ENCODE measurements around the gene DHRS11. TPM values are rescaled to one million over a fixed set of nuclear protein-coding genes. Genes with fewer than 3 reads are reported as not detected.

Gene DHRS11
- total and polyA plus RNA-seq, 2 experiments from 2014 or later = 23.4 to 36.7 TPM

DNA sequence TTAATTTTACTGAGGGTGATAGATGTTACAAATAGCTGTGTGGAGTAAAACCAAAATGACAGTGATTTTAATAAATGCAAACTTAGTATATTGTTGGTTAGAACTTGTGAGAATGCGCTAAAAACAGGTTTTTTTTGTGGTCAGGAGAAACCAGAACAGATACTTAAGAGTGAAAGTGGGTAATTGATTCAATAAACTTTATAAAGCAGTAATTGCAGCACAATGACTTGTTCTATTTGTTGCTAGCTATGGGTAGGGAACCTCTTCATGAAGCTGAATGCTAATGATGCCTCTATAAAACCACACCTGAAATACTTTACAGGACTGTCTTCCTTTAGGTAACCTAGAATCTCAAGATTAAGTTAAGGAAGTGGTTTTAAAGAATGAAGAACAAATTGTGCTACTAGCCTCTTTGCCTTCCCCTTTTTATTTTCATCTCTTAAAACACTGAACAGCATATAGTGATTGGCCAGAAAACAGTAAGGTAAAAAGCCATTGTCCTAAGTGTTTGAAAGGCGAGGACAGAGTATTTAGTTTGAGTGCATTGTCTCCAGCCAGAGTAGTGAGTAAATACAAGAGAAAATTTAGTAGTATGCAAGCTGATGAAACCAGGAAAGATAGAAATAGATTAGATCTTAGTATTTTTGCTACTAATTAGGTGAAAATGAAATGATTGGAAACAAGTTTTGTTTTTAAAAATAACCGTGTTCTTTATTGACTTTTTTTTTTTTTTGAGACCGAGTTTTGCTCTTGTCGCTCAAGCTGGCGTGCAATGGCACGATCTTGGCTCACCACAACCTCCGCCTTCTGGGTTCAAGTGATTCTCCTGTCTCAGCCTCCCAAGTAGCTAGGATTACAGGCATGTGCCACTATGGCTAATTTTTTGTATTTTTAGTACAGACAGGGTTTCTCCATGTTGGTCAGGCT is 40.9 kb upstream of the DHRS11 start (continued):
- TF ChIP-seq CREB1 (CRISPR knock-in tag; IDR thresholded peaks at IDR 0.05; ENCODE audit: low read depth) = no peak
- no peak for TF ChIP-seq EZH2phosphoT487 (IDR thresholded peaks at IDR 0.05; ENCODE audit: unreplicated experiment)
- TF ChIP-seq, protein P1, sequence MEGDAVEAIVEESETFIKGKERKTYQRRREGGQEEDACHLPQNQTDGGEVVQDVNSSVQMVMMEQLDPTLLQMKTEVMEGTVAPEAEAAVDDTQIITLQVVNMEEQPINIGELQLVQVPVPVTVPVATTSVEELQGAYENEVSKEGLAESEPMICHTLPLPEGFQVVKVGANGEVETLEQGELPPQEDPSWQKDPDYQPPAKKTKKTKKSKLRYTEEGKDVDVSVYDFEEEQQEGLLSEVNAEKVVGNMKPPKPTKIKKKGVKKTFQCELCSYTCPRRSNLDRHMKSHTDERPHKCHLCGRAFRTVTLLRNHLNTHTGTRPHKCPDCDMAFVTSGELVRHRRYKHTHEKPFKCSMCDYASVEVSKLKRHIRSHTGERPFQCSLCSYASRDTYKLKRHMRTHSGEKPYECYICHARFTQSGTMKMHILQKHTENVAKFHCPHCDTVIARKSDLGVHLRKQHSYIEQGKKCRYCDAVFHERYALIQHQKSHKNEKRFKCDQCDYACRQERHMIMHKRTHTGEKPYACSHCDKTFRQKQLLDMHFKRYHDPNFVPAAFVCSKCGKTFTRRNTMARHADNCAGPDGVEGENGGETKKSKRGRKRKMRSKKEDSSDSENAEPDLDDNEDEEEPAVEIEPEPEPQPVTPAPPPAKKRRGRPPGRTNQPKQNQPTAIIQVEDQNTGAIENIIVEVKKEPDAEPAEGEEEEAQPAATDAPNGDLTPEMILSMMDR (conservative IDR thresholded peaks at IDR 0.05; ENCODE audit: low read depth in 2 of 2) = no peak

DNA sequence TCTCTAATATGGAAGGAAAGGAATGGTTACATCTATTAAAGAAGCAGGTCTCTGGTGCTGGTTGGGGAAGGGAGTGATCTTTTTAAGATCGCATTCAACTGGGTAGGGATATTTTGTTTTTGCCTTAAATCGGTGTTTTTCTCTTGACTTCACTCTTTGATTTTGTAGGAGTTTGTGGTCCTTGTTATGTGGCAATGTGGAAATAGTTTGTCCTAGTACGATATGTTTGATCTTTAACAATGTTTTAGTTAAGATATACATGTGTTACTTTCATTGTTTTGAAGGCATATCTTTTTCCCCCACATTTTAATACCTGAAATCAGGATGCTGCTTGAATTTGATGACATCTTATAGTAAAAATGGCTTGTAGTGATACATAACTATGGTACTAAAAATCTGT is 38.2 kb upstream of the DHRS11 start:
- Histone ChIP-seq H4K20me1 (replicated peaks; ENCODE audit: insufficient read depth) (peaks cover 29% of the 10 kb centered on the region), H3F3A (replicated peaks; ENCODE audit: low read depth) (no peaks in the 10 kb centered on the region), H3K4me1 (ENCODE audit: insufficient read depth) (no peaks in the 10 kb centered on the region), H3K36me3 (ENCODE audit: insufficient read depth) (peaks cover 7% of the 10 kb centered on the region), H3K27me3 (ENCODE audit: insufficient read depth) (no peaks in the 10 kb centered on the region), H3K4me2 (no peak overlapping the region), H3K4me3 (no peak overlapping the region), H3K79me2 (replicated peaks; ENCODE audit: insufficient read depth) (peaks cover 80% of the 10 kb centered on the region), H3K9me2 (ENCODE audit: insufficient read depth) (no peaks in the 10 kb centered on the region), H2AFZ (no peak overlapping the region), H3K27ac (ENCODE audit: low read depth) (no peak overlapping the region)
- Mint-ChIP-seq H3K4me1 (no peaks in the 10 kb centered on the region), H3K4me3 (no peak overlapping the region), H3K9me3 (no peaks in the 10 kb centered on the region), H3K27me3 (ENCODE audit: insufficient read depth, low read depth, poor library complexity) (peaks cover 6% of the 10 kb centered on the region), H3K27ac (no peak overlapping the region), H3K36me3 (ENCODE audit: low read depth) (peaks cover 29% of the 10 kb centered on the region)
- no peak for DNase-seq (ENCODE audit: low spot score)
- no peak for ATAC-seq
- TF ChIP-seq CREB1 (CRISPR knock-in tag; IDR thresholded peaks at IDR 0.05; ENCODE audit: low read depth) (no peak), EZH2phosphoT487 (IDR thresholded peaks at IDR 0.05; ENCODE audit: unreplicated experiment) (no peak), NANOG (IDR thresholded peaks at IDR 0.05; ENCODE audit: borderline replicate concordance) (no peak), ZNF331 (CRISPR knock-in tag; IDR thresholded peaks at IDR 0.05; ENCODE audit: low read depth) (no peak), JUNB (IDR thresholded peaks at IDR 0.05; ENCODE audit: unreplicated experiment) (no peak), ZNF114 (CRISPR knock-in tag; IDR thresholded peaks at IDR 0.05) (no peak)
- TF ChIP-seq, protein P1 (conservative IDR thresholded peaks at IDR 0.05; ENCODE audit: low read depth in 2 of 2) = no peak

- no peaks in the 10 kb centered on the region for H3K4me1 Mint-ChIP-seq
- no peak for DNase-seq (ENCODE audit: low spot score)
- no peak overlapping the region for H3K27ac ChIP-seq (ENCODE audit: low read depth)
- no peak for ATAC-seq
- no peaks in the 10 kb centered on the region for H3K9me3 Mint-ChIP-seq
- H3K27me3 Mint-ChIP-seq (ENCODE audit: insufficient read depth, low read depth, poor library complexity) = no peaks in the 10 kb centered on the region
- H3K36me3 ChIP-seq (ENCODE audit: insufficient read depth) = peaks cover 35% of the 10 kb centered on the region
- no peak overlapping the region for H3K4me2 ChIP-seq
- H3K36me3 Mint-ChIP-seq (ENCODE audit: low read depth) = peaks cover 45% of the 10 kb centered on the region
- no peak overlapping the region for H2AFZ ChIP-seq
- H3F3A ChIP-seq (replicated peaks; ENCODE audit: low read depth) = peaks cover 4% of the 10 kb centered on the region; the same call in 1 of the 2 replicates
- H3K9me2 ChIP-seq (ENCODE audit: insufficient read depth) = no peaks in the 10 kb centered on the region
- H3K27ac Mint-ChIP-seq = no peak overlapping the region
- H3K79me2 ChIP-seq (replicated peaks; ENCODE audit: insufficient read depth) = 0 out of 2 replicates have a peak, but pooled peaks cover 5% of the 10 kb centered on the region
- peaks cover 14% of the 10 kb centered on the region; the same call in 1 of the 2 replicates for H4K20me1 ChIP-seq (replicated peaks; ENCODE audit: insufficient read depth)
- no peaks in the 10 kb centered on the region for H3K4me1 ChIP-seq (ENCODE audit: insufficient read depth)
- H3K27me3 ChIP-seq (ENCODE audit: insufficient read depth) = no peaks in the 10 kb centered on the region
- no peak overlapping the region for H3K4me3 ChIP-seq
- no peak overlapping the region for H3K4me3 Mint-ChIP-seq
- TF ChIP-seq STAT1 (IDR thresholded peaks at IDR 0.05; ENCODE audit: unreplicated experiment) (no peak), ZNF114 (CRISPR knock-in tag; IDR thresholded peaks at IDR 0.05) (no peak), POLR2AphosphoS5 (IDR thresholded peaks at IDR 0.05; ENCODE audit: low read depth) (no peak), REST (IDR thresholded peaks at IDR 0.05; ENCODE audit: unreplicated experiment) (no peak), NANOG (IDR thresholded peaks at IDR 0.05; ENCODE audit: borderline replicate concordance) (no peak)
These were observed 25.6 kb upstream of the DHRS11 start for GRCh38 chr17:36566081-36566480.
